Measurements from ENCODE around the gene AUTS2. TPM values are rescaled to one million over a fixed set of nuclear protein-coding genes. Genes with fewer than 3 reads are reported as not detected.
A peak's percentile ranks its signal among the peaks of the same experiment; 100 is the strongest.

AUTS2 gene
- total and polyA plus RNA-seq, 9 of the 15 experiments (the other 6 are each of a cell fraction or from before 2014, with no cell fraction given), result 0.58 TPM; not detected in 8

DNA sequence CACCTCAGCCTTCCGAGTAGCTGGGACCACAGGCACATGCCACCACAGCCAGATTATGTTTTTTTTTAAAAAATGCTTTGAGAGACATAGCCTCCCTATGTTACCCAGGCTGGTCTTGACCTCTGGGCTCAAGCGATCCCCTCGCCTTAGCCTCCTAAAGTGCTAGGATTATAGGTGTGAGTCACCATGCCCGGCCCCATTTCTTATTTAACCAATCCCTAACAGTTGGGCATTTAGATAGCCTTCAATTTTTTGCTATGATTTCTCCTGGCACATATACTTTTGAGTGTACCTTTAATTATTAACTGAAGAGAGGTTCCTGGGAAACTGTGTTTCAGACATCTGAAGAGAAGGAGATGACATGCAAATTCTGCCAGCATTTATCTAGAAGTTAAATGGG lies 22.6 kb upstream of the AUTS2 start:
- CTCF ChIA-PET (ENCODE audit: low intra/inter-chr PET ratio), result no interaction called here
- no peak for ATAC-seq
- no peaks in the 10 kb centered on the region for H3K9me1 ChIP-seq (ENCODE audit: control insufficient read depth, insufficient read depth, low read length)
- peaks cover 0 to 9% of the 10 kb centered on the region in 2 experiments; a peak in 1 of 5 replicates for H3K27me3 ChIP-seq (ENCODE audit: control insufficient read depth in 2 of 2, insufficient read depth in 2 of 2, low read length in 2 of 2)
- H3K9ac ChIP-seq (ENCODE audit: insufficient read depth in 1 of 2, low read depth in 2 of 2, low read length in 2 of 2), result no peak overlapping the region
- BruUV-seq (replicated peaks), result no TSS peak
- H3K36me3 ChIP-seq (ENCODE audit: control insufficient read depth, insufficient read depth, low read length), result no peaks in the 10 kb centered on the region
- POLR2A ChIA-PET, result no interaction called here
- no peaks in the 10 kb centered on the region for H3K79me2 ChIP-seq (ENCODE audit: control insufficient read depth, insufficient read depth, low read length)
- WGBS (ENCODE audit: insufficient coverage, low coverage, missing lambda C conversion rate), result 0% methylated on average over 4 of the region's 4 CpGs
- no peaks in the 10 kb centered on the region for H3K9me3 ChIP-seq (replicated peaks; ENCODE audit: control insufficient read depth, insufficient read depth, low read depth, low read length)
- no peaks in the 10 kb centered on the region for H3K4me1 ChIP-seq (replicated peaks in 1 of 2; ENCODE audit: control insufficient read depth in 2 of 2, insufficient read depth in 2 of 2, low read length in 2 of 2)
- H3K4me2 ChIP-seq (ENCODE audit: insufficient read depth, low read length), result no peak overlapping the region
- intact Hi-C loops (cut with micrococcal nuclease), result no loop called here
- DNase-seq (ENCODE audit: extremely low read depth in 1 of 4, low spot score in 3 of 4), result no peak
- no peak for TF ChIP-seq ESRRB (CRISPR knock-in tag; IDR thresholded peaks at IDR 0.05; ENCODE audit: borderline replicate concordance)
- TF ChIP-seq ATF3 (IDR thresholded peaks at IDR 0.05), result 0 out of 2 replicates have a peak, but pooled peaks have one; percentile 2
- no peak for TF ChIP-seq ATF3 (CRISPR knock-in tag; conservative IDR thresholded peaks at IDR 0.05)
- TF ChIP-seq ZC3H8 (IDR thresholded peaks at IDR 0.05), result no peak
- H4K20me1 ChIP-seq (replicated peaks; ENCODE audit: control insufficient read depth, insufficient read depth, low read length), result no peaks in the 10 kb centered on the region
- no peak overlapping the region for H3K4me3 ChIP-seq
- H2AFZ ChIP-seq (ENCODE audit: low read depth, low read length), result no peak overlapping the region
- no peak overlapping the region for H3K27ac ChIP-seq (ENCODE audit: extremely low read depth, low read depth, low read length)
- in situ Hi-C loops (cut with MboI), result no loop called here
- FAIRE-seq, result no peak

GRCh38 chr7:69577221-69577620 lies 21.1 kb upstream of the AUTS2 start:
- H3K27me3 ChIP-seq (ENCODE audit: control insufficient read depth in 2 of 2, insufficient read depth in 2 of 2, low read length in 2 of 2), result peaks cover 0 to 9% of the 10 kb centered on the region in 2 experiments; a peak in 1 of 5 replicates
- no peaks in the 10 kb centered on the region for H3K9me3 ChIP-seq (replicated peaks; ENCODE audit: control insufficient read depth, insufficient read depth, low read depth, low read length)
- H2AFZ ChIP-seq (ENCODE audit: low read depth, low read length), result no peak overlapping the region
- H3K27ac ChIP-seq (ENCODE audit: extremely low read depth, low read depth, low read length), result no peak overlapping the region
- H3K9ac ChIP-seq (ENCODE audit: insufficient read depth in 1 of 2, low read depth in 2 of 2, low read length in 2 of 2), result no peak overlapping the region
- FAIRE-seq, result no peak
- ChIA-PET POLR2A (interaction anchor here (0.6 kb wide), 1 partner anchor 9 kb away, joined by 3 read pairs; no protein-coding TSS in a partner anchor), CTCF (ENCODE audit: low intra/inter-chr PET ratio) (no interaction called here)
- BruUV-seq (replicated peaks), result no TSS peak
- no peaks in the 10 kb centered on the region for H3K79me2 ChIP-seq (ENCODE audit: control insufficient read depth, insufficient read depth, low read length)
- no peak overlapping the region for H3K4me3 ChIP-seq
- H3K9me1 ChIP-seq (ENCODE audit: control insufficient read depth, insufficient read depth, low read length), result no peaks in the 10 kb centered on the region
- ATAC-seq, result no peak
- intact Hi-C loops (cut with micrococcal nuclease) (no loop called here), in situ Hi-C loops (cut with MboI) (no loop called here)
- no peaks in the 10 kb centered on the region for H3K36me3 ChIP-seq (ENCODE audit: control insufficient read depth, insufficient read depth, low read length)
- H3K4me2 ChIP-seq (ENCODE audit: insufficient read depth, low read length), result no peak overlapping the region
- H3K4me1 ChIP-seq (replicated peaks in 1 of 2; ENCODE audit: control insufficient read depth in 2 of 2, insufficient read depth in 2 of 2, low read length in 2 of 2), result no peaks in the 10 kb centered on the region
- H4K20me1 ChIP-seq (replicated peaks; ENCODE audit: control insufficient read depth, insufficient read depth, low read length), result no peaks in the 10 kb centered on the region
- no peak for DNase-seq (ENCODE audit: extremely low read depth in 1 of 4, low spot score in 3 of 4)
- TF ChIP-seq, protein P1, sequence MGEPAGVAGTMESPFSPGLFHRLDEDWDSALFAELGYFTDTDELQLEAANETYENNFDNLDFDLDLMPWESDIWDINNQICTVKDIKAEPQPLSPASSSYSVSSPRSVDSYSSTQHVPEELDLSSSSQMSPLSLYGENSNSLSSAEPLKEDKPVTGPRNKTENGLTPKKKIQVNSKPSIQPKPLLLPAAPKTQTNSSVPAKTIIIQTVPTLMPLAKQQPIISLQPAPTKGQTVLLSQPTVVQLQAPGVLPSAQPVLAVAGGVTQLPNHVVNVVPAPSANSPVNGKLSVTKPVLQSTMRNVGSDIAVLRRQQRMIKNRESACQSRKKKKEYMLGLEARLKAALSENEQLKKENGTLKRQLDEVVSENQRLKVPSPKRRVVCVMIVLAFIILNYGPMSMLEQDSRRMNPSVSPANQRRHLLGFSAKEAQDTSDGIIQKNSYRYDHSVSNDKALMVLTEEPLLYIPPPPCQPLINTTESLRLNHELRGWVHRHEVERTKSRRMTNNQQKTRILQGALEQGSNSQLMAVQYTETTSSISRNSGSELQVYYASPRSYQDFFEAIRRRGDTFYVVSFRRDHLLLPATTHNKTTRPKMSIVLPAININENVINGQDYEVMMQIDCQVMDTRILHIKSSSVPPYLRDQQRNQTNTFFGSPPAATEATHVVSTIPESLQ (CRISPR knock-in tag; IDR thresholded peaks at IDR 0.05), result no peak
- no peak for TF ChIP-seq ZNF354B (CRISPR knock-in tag; IDR thresholded peaks at IDR 0.05)
- TF ChIP-seq BACH1 (tag; IDR thresholded peaks at IDR 0.05), result no peak
- no peak for TF ChIP-seq E2F3 (CRISPR knock-in tag; IDR thresholded peaks at IDR 0.05)
- TF ChIP-seq ZNF778 (CRISPR knock-in tag; IDR thresholded peaks at IDR 0.05), result no peak
- no peak for TF ChIP-seq ZFP36 (IDR thresholded peaks at IDR 0.05; ENCODE audit: low read depth, low read length, partially characterized antibody)
- no peak for TF ChIP-seq BCL6 (CRISPR knock-in tag; IDR thresholded peaks at IDR 0.05)
- no peak for TF ChIP-seq NFRKB (IDR thresholded peaks at IDR 0.05; ENCODE audit: low read depth)
- no peak for TF ChIP-seq TEAD4 (IDR thresholded peaks at IDR 0.05; ENCODE audit: low read length)
- TF ChIP-seq TEAD4 (CRISPR knock-in tag; IDR thresholded peaks at IDR 0.05; ENCODE audit: borderline replicate concordance), result no peak
- no peak for TF ChIP-seq ATF1 (CRISPR knock-in tag; IDR thresholded peaks at IDR 0.05)
- no peak for TF ChIP-seq ATF1 (tag; IDR thresholded peaks at IDR 0.05)
- TF ChIP-seq HDAC2 (IDR thresholded peaks at IDR 0.05), result no peak
- TF ChIP-seq ZNF212 (CRISPR knock-in tag; IDR thresholded peaks at IDR 0.05), result no peak
- no peak for TF ChIP-seq FOXJ2 (tag; IDR thresholded peaks at IDR 0.05)
